Coronary artery (tissue), 2 donors: ENCODE data around the gene AGBL1.

Experiments
- DNase-seq: peaks from one replicate; pipeline ENCODE4 v3.0.0-alpha.2; 2017; ENCODE audit warnings: low spot score
- H3K27ac ChIP-seq, 2 donors: fragments of 200-600 bp; sonication (generic); one replicate each; pipeline ENCODE4 v1.5.1; 2016 to 2019
- H3K4me3 ChIP-seq: fragments of 200-600 bp; sonication (generic); 2 replicates; pipeline ENCODE4 v1.5.1; 2016; ENCODE audit warnings: mild to moderate bottlenecking, moderate library complexity
- CTCF ChIP-seq: fragments of 200-600 bp; sonication (generic); IDR thresholded peaks from one replicate; pipeline ENCODE4 v1.5.1; 2019; ENCODE audit warnings: antibody characterized with exemption

Gene AGBL1

GRCh38 chr15:86383611-86384010 lies 303.9 kb downstream of the AGBL1 start:
- no peak for DNase-seq
- no peak for TF ChIP-seq CTCF
- Histone ChIP-seq H3K27ac (no peak overlapping the region), H3K4me3 (no peak overlapping the region)

DNA sequence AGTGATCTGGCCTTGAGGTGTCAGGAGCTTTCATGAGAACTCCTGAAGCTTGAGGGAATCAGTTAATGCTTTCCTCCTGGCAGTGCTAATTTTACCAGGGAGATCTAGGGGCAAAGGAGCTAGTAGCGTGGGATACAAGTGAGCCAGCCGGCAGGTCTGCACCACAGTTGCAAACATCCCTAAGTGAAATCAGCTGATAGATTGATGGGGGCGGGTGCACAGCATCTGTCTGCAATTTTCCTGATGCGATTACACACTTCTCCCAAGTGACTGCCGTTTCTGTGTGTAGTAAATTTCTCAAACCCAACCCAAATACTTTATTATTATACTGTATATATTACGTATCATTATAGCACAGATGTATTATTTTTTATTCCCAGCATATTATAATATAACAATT lies 304.5 kb downstream of the AGBL1 start:
- H3K4me3 ChIP-seq = no peak overlapping the region
- TF ChIP-seq CTCF = no peak
- DNase-seq = no peak
- H3K27ac ChIP-seq = no peak overlapping the region

GRCh38 chr15:86392296-86392695 lies 312.6 kb downstream of the AGBL1 start:
- DNase-seq = no peak
- Histone ChIP-seq H3K27ac (no peak overlapping the region), H3K4me3 (no peak overlapping the region)
- TF ChIP-seq CTCF = no peak

- no peak for DNase-seq
- H3K27ac ChIP-seq = no peak overlapping the region
- no peak for TF ChIP-seq CTCF
- H3K4me3 ChIP-seq = no peak overlapping the region
These were observed 313.2 kb downstream of the AGBL1 start for GRCh38 chr15:86392874-86393273.

GRCh38 chr15:86394866-86395265 lies 315.2 kb downstream of the AGBL1 start:
- no peak for DNase-seq
- no peak overlapping the region for H3K27ac ChIP-seq
- H3K4me3 ChIP-seq = no peak overlapping the region
- no peak for TF ChIP-seq CTCF

DNA sequence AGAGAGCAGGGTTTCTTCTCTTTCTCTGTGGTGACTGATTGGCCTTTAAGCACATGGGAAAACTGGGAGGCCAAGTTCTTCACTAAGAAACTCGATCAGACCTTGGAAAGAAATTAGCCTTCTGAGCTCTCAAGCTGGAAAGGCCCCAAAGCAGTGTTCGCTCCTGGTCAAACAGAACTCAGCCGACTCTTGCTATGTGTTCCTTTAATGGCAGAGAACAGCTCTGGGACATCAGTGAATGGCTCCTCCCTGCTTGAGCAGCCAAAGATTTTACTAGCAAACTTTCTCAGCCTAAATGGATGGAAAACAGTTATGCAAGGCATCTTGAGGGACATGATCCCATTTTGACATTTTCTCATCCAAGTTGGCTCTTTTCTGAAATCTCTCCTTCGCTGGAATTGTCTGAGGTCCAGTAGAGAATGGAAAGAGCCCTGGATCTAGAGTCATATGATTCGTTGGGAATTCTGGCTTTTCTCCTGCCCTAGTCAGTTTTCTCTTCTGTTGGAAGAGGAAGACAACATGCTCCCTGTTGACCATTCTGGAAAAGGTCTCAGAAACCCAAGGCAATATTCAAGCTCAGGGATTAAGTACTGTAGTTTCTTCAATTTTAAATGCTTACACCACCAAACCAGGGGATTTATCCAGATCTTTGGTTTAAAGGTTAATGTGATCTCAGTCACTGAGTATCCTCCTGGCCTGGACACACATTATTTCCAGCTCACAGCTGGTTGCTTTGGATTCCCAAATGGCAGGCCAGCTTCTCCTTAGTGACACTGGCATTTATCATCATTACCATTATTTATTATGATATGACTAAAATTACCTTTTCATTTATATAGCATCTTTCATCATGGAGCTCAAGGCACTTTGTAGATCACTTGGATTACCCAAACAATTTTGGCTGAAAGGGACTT lies 319.6 kb downstream of the AGBL1 start:
- no peak for DNase-seq
- no peak overlapping the region for H3K27ac ChIP-seq
- no peak for TF ChIP-seq CTCF
- H3K4me3 ChIP-seq = no peak overlapping the region

DNA sequence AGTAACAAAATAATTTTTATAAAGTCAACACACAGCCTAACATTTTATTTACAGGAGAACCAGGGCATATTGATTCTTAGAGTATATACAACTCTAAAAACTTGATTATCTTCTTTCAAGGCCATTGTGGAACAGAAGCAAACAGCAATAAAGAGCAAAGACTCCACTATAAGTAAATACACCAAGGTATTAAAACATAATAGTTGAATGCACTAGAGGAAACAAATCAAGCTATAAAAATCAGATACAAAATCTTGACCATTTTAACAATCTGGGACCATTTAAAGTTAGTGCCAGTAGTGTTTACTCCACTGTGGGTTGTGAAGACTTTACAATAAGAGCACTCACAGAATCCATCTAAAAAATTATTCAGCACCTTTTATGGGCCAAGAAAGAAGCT lies 323.6 kb downstream of the AGBL1 start:
- H3K4me3 ChIP-seq = no peak overlapping the region
- DNase-seq = no peak
- no peak for TF ChIP-seq CTCF

More for the DNA sequence above, 323.6 kb downstream of the AGBL1 start:
- H3K27ac ChIP-seq = no peak overlapping the region
